Measurements from ENCODE around the gene JAKMIP2. TPM values are rescaled to one million over a fixed set of nuclear protein-coding genes. Genes with fewer than 3 reads are reported as not detected.
A peak's percentile ranks its signal among the peaks of the same experiment; 100 is the strongest.

JAKMIP2 gene
- total RNA-seq, 1 experiment from 2014 or later, result 10.9 TPM

GRCh38 chr5:147773587-147773986 is 8.9 kb downstream of the JAKMIP2 start:
- Mint-ChIP-seq H3K9me3 (peaks cover 17% of the 10 kb centered on the region), H3K27me3 (ENCODE audit: low read depth) (no peaks in the 10 kb centered on the region), H3K4me1 (peaks cover 21% of the 10 kb centered on the region), H3K27ac (0 out of 2 replicates have a peak overlapping the region, but pooled peaks have one; percentile 8), H3K4me3 (no peak overlapping the region), H3K36me3 (peaks cover 18% of the 10 kb centered on the region)
- DNase-seq (ENCODE audit: low spot score) (no peak), ATAC-seq (no peak)
- POLR2A ChIA-PET, result no interaction called here
- TF ChIP-seq OVOL2 (CRISPR knock-in tag; IDR thresholded peaks at IDR 0.05; ENCODE audit: borderline replicate concordance) (no peak), NR2C2 (CRISPR knock-in tag; IDR thresholded peaks at IDR 0.05) (no peak), HMGA2 (CRISPR knock-in tag; IDR thresholded peaks at IDR 0.05) (no peak), CREB1 (CRISPR knock-in tag; IDR thresholded peaks at IDR 0.05) (no peak), FOXP1 (CRISPR knock-in tag; IDR thresholded peaks at IDR 0.05; ENCODE audit: borderline replicate concordance) (no peak), USF1 (CRISPR knock-in tag; IDR thresholded peaks at IDR 0.05) (no peak), AR (CRISPR knock-in tag; IDR thresholded peaks at IDR 0.05) (no peak), ZBTB21 (CRISPR knock-in tag; IDR thresholded peaks at IDR 0.05; ENCODE audit: borderline replicate concordance) (no peak), MXD4 (CRISPR knock-in tag; IDR thresholded peaks at IDR 0.05; ENCODE audit: borderline replicate concordance) (no peak), ETV6 (CRISPR knock-in tag; IDR thresholded peaks at IDR 0.05) (no peak), NFYB (CRISPR knock-in tag; conservative IDR thresholded peaks at IDR 0.05; ENCODE audit: low read depth) (no peak), GRHL2 (CRISPR knock-in tag; IDR thresholded peaks at IDR 0.05; ENCODE audit: insufficient replicate concordance, severe bottlenecking) (no peak), ELF4 (CRISPR knock-in tag; IDR thresholded peaks at IDR 0.05; ENCODE audit: low read depth) (no peak), SOX15 (CRISPR knock-in tag; IDR thresholded peaks at IDR 0.05) (no peak)
- CTCF ChIA-PET, result no interaction called here

DNA sequence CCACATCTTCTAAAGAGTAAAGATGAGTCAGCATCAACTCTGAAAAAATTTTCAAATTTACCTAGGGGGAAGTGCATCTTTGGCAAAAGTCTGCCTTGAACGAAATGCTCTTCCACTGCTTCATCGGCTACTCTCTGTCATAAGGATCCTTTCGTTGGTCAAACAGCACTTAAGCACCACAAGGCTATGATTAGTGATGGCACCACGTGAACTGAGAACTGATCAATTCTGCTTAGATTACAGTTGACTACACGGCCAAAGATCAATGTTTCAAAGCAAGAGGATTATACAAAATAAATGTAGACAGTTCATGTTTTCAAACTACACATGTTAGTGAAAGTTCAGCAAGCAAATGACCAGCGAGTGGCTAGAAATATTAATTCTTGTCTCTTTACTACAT is 9.4 kb downstream of the JAKMIP2 start:
- CTCF ChIA-PET, result interaction anchor here (0.7 kb wide), 1 partner anchor 1738 kb away, joined by 3 read pairs; no protein-coding TSS in a partner anchor
- H3K36me3 Mint-ChIP-seq, result peaks cover 18% of the 10 kb centered on the region
- peak overlapping the region; percentile 57; the same call in 1 of the 2 replicates for H3K27ac Mint-ChIP-seq

More for the DNA sequence above, 9.4 kb downstream of the JAKMIP2 start:
- no peak for TF ChIP-seq NFYB (CRISPR knock-in tag; conservative IDR thresholded peaks at IDR 0.05; ENCODE audit: low read depth)
- TF ChIP-seq, protein P1, sequence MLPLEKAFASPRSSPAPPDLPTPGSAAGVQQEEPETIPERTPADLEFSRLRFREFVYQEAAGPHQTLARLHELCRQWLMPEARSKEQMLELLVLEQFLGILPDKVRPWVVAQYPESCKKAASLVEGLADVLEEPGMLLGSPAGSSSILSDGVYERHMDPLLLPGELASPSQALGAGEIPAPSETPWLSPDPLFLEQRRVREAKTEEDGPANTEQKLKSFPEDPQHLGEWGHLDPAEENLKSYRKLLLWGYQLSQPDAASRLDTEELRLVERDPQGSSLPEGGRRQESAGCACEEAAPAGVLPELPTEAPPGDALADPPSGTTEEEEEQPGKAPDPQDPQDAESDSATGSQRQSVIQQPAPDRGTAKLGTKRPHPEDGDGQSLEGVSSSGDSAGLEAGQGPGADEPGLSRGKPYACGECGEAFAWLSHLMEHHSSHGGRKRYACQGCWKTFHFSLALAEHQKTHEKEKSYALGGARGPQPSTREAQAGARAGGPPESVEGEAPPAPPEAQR (CRISPR knock-in tag; IDR thresholded peaks at IDR 0.05), result no peak
- TF ChIP-seq IRF2 (CRISPR knock-in tag; IDR thresholded peaks at IDR 0.05; ENCODE audit: borderline replicate concordance, low read depth), result no peak
- no peak for TF ChIP-seq ZNF121 (CRISPR knock-in tag; IDR thresholded peaks at IDR 0.05)
- no peak for TF ChIP-seq HMGXB4 (CRISPR knock-in tag; IDR thresholded peaks at IDR 0.05)
- no peak for TF ChIP-seq USF1 (CRISPR knock-in tag; IDR thresholded peaks at IDR 0.05)
- TF ChIP-seq JAZF1 (CRISPR knock-in tag; IDR thresholded peaks at IDR 0.05), result no peak
- no peaks in the 10 kb centered on the region for H3K27me3 Mint-ChIP-seq (ENCODE audit: low read depth)
- no peak for ATAC-seq
- POLR2A ChIA-PET, result no interaction called here
- H3K4me1 Mint-ChIP-seq, result peaks cover 21% of the 10 kb centered on the region
- peaks cover 17% of the 10 kb centered on the region for H3K9me3 Mint-ChIP-seq
- DNase-seq (ENCODE audit: low spot score), result no peak
- H3K4me3 Mint-ChIP-seq, result no peak overlapping the region
